Measurements from ENCODE around the gene CDK1.

The CDK1 gene

DNA sequence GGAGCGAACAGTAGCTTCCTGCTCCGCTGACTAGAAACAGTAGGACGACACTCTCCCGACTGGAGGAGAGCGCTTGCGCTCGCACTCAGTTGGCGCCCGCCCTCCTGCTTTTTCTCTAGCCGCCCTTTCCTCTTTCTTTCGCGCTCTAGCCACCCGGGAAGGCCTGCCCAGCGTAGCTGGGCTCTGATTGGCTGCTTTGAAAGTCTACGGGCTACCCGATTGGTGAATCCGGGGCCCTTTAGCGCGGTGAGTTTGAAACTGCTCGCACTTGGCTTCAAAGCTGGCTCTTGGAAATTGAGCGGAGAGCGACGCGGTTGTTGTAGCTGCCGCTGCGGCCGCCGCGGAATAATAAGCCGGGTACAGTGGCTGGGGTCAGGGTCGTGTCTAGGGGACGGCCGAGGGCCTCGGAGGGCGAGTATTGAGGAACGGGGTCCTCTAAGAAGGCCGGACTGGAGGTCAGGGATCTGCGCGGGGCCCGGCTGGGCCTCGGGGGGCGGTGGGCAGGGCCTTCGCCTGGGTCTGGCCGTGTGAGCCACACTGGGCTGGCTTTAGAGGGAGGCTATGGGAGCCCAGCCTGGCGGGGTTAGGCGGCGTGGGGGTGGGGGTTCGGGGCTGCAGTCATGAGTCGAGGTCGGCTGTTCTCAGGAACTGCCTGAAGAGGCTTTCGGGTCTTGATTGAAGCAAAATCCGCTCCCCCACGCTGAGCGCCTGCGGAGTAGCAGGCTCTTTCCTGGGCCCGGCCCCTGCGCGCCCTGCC, at the start of gene CDK1:
Gene CDK1 (plus strand): TSS at position 265 of the 757 bp plus-strand sequence. CDS start 1,688 bp downstream, outside the sequence.
- FAIRE-seq, result peak; percentile 99

DNA sequence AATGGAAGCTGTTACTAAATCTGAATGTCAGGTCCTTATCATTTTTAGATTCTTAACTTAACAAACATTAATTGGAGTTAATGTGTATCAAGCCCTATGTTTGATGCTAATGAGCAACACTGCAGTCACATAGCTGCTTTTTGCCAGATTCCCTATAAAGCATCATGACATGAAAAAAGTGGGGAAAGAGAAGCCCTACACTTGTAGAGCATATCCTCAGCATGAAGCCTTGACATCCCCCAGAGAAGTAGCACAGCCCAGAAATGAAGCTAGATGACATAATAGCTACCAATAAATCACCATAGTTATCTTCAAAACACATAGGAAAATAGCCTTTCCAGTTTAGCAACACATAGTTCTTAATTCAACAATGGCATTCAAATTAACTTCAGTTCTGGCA, 49.2 kb upstream of the CDK1 start:
- FAIRE-seq, result no peak

DNA sequence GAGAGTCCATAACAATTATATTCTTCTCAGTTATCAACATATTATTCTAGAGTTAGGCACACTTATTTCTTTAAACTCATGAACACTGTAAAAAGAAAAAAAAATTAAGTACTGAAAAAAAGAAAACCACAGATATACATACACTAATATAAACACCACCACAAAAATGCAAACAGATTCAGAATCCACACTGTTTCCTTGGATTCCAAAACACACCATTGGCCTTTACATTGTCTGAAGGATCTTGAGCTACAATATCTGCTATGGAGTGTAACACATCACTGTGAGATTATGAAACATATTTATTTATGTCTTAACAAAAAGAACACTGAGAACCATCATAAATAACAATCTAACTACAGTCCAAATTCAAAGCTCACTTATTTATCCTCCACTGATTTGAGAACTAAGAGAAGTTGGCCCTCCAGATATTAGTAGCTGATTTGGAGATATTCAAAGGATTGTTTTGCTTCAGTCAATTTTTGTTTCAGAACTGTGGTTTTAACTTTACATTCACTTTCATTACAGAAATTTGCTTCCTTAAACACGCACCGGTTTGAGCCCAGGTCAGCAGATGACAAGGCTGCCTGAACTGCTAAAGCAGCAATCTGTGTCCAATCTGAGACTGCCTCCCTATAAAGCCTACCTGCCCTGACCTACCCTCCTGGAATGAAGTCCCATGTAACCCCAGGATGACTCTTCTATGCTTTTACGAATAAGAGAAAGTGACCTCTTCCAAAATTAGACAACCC, 47.0 kb upstream of the CDK1 start:
- no peak for FAIRE-seq

DNA sequence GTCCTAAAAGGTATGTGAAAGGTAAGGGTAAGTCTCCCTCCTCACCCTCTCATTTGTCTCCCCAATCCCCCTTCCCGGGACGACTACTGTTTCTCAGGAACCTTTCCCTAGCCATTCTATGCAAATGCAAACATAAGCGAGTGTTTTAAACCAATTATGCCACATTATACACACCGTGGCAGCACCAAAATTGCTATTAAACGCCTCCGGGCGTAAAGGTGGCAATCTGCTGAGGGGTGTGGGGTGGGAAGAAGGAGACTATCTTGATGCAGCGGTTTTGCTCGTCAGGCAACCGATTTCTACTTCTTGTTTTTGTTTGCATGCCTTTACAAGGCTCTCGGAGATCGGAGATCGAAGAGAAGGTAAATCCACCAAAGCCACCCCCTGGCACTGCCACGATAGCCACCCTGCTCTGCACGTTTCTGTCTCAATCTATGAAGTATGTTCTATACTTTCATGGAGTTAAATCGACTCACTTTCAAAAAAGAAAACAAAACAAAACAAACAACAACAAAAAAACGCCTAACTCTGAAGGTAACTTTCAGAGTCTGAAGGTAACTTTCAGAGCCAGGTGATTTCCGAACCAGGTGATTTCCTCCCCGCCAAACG, 46.0 kb upstream of the CDK1 start:
- FAIRE-seq, result no peak

DNA sequence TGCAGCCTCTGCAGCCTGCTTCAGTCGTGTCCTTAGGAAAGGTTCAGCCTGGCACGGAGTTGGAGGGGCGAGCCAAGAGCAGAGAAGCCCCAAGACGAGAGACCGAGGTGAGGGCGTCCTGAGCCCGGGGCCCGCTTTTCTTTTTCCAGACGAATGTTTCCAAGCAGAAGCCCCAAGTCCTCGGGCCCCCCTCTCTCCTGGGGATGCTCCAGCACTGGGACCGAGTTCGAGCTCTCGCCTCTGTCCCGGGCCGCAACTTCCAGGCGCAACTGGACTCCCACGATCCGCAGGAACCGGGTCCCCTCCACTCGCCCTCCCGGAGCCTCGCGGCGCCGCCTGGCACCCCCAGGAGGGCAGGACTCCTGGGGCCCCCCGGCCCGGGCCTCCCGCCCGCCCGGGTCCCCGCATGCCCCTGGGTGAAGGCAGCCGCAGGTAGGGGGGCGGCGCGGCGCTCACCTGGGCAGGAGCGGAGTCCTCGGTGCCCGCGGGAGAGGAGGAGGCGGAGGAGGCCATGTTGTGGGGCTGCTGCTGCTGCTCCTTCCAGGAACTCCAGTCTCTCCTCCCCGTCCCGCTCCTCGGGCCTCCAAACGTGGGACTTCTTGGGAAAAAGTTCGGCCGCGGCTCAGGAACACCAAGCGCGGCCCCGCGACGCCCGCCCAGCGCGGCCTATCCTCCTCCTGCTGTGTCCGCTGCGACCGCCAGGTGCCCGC, 45.3 kb upstream of the CDK1 start:
- no peak for FAIRE-seq

DNA sequence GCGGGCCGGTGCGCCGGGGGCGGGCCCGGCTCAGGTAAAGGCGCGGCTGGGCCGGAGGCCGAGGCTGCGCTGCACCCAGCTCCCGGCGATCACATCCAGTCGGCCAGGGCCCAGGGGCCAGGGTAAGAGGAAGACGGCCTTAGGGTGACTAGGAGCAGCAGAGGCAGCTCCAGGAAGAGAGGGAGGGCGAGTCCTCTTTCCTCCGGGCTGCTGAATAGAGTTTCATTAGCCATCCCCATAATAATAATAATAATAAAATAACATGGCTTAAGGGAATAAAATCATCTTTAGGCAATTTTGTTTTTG, 44.8 kb upstream of the CDK1 start:
- no peak for FAIRE-seq

DNA sequence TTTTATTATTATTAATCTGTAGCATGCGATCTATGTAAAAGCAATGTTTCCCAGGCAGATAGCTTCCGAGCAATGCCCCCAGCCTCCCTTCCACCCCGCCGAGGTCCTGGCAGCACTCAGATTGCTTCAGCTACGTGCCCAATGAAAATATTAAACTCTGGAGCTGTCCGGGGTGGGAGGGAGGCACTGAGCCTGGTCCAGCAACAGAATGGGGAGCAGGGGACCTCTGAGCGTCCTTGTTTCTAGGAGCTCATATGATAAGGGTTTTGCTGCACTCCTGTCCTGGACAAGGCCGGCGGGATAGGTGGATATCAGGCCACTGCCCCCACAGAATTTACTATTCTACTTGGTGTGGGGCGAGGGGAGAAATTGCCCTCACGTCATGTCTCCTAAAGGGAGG, 44.5 kb upstream of the CDK1 start:
- no peak for FAIRE-seq

DNA sequence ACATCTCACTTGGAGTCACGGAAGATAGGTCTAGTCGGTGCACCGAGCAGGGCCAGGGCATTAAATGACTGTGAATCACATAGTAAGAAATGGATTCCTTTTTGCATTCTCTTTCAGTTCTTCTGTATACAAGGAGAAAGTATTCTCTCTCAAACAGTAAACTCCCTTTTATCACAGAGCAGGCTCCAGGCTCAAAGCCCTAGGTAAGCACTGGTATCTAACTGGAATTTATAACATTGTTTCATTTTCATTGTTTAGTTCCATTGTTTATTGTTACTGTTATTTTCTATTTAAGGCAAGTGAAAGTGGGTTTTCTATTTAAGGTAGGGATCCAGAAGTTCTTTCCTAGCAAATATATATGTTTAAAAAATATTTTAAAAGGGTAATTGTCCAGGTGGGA, 44.1 kb upstream of the CDK1 start:
- no peak for FAIRE-seq

DNA sequence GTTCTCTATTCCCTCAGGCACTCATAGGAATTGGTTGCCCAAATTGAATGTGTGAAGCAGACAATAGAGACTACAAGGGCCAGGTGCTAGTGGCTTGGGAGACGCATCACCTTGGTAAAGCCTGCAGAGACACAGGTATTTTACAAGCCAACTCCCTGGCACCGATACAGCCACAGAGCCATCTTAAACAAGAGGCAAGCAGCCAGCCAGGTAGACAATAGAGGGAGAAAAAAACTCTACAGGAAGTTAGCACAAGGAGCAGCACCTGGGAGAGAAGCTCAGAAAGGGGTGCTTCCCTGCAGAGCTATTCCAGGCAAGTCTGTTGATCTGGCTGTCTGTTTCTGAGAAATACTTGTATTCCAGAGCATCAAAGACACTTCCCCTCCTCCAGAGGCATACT, 43.0 kb upstream of the CDK1 start:
- no peak for FAIRE-seq

DNA sequence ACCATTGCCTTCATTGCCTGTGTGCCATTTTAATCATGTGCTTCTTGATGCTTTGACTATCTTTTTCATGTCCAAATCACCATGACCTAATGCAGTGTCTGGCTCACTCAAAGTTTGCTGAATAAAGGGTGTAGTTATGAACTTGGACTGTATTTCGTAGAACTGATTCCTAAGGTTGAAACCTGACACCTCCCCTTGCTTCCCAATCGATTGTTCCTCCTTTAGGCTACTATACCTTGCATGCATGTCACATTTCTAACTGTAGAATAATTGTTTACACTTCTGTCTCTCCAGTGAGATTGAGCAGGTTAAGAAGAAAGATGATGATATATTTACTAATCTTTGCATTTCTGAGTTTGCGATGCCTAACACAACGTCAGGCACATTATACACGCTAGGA, 41.0 kb upstream of the CDK1 start:
- FAIRE-seq, result no peak

DNA sequence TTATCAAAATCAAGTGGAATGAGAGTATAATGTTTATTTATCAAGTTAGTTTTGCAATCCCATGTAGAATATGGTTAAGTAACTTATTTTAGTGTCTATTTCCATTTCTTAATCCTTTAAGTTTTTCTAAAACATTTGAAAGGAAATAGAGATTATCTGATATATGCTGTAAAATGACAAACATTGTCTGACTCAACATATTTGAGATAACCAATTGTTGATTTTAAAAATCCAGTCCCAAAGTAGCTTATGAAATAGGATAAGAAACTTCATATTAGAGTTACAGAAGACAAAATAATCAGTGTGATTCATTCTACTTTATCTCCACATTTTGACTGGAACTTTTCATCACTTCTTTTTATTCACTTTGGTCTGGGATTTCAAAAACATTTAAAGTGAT, 38.7 kb upstream of the CDK1 start:
- no peak for FAIRE-seq

DNA sequence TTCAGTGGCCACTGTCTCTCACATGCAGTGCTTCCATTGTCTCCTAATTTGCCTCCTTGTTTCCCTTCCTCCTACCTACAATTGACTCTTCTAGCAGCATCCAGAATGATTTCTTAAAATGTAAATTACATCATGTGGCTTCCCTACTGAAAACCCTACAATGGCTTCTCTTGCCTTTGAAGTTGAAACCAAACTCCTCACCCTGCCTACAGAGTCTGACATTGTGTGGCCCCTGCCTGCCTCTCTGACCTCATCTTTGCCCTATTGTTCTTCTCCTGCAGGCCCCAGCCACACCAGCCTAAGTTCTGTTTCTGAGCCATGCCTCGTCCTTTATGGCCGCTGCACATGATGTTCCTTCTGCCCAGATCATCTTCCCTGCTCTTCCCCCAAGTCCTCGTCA, 35.8 kb upstream of the CDK1 start:
- no peak for FAIRE-seq

DNA sequence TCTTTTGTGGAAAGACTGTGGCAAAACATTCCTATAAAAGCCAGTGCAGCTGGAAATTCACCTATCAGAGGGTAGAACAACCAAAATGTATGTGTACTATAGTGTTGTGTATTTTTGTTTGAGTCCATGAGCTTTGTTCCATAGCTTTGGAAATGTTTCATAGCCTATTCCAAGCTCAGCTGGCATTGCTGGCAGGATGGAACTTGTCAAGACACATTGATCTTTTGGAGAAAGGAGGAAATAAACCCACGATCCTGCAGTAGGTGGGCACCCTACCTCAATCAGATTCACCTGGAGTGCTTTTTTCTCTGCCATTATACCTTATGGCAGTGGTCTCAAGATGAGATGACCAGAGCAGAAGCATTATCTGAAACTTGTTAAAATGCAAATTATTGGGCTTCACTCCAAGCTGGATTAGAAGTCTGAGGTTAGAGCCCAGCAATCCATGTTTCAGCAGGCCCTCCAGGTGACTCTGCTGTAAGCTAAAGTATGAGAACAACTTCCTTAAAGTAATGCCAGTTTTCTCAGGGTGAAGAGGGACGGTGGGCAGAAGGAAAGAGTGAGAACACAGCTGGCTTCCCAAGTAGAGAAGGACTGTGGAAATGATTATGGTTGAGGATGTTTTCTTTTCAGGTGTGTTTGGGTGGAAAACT, 30.3 kb upstream of the CDK1 start:
- no peak for FAIRE-seq

DNA sequence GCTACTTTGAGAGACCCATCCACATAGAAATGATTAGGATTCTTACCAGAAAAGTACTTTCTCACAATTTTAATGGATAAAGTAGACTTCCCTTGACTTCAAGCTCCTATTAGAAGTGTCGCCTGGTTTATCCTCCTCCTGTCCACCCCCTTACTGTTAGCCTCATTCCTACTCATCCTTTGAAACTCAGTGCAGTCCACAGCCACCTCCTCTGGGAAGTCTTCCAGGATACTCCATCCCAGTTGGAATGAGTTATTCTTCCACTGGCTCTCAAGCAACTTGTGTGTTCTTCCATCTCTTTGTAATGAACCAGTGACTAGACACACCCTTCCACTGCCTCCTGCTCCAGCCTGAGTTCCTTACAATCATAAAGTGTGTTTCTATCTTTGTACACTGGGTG, 25.1 kb upstream of the CDK1 start:
- FAIRE-seq, result no peak

DNA sequence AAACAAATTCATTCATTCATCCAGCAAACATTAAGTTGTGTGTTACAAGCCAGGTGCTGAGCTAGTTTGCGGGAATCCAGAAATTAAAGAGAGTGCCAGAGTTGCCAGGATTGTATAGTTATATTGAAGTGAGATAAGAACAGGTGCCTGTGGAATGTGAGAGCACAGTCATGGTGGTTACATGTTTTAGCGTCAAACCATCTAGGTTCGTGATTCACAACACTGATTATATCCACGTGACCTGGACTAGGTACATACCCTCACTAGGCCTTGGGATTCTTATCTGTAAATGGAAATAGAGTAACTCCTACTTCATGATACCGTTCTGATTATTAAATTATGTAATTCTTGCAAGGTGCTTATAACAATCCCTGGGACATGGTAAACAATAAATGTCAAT, 24.5 kb upstream of the CDK1 start:
- FAIRE-seq, result no peak

DNA sequence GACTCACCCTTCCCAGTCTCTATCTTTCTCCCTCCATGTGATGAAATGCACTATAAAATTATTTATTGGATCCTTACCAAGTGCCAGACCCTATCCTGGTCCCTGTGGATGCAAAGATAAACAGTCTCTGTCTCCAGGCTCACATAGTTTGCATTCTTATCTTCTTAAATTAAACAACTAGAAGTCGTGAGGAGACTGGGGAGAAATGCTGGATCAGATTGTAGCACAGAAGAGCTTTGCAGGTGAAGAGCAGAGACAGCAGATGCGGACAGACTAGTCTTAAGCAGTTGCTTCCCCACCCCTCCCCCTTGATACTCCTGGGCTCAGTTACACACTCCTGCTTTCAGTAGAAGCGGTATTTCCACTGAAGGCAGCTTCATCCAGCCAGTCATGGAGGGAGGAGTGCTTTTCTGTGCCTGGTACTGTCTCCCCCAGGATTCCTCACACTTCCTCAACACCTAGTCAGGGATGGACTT, 20.8 kb upstream of the CDK1 start:
- no peak for FAIRE-seq

DNA sequence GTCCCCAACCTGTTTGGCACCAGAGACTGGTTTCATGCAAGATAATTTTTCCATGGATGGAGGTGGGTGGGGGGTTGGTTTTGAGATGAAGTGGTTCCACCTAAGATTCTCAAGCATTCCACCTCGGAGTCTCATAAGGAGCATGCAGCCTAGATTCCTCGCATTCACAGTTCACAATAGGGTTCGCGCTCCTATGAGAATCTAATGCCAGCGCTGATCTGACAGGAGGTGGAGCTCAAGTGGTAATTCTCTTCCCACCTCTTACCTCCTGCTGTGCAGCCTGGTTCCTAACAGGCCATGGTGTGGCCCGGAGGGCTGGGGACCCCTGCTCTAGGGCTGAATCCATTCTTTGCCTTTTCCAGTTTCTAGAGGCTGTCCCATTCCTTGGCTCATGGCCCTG, 19.1 kb upstream of the CDK1 start:
- FAIRE-seq, result no peak

DNA sequence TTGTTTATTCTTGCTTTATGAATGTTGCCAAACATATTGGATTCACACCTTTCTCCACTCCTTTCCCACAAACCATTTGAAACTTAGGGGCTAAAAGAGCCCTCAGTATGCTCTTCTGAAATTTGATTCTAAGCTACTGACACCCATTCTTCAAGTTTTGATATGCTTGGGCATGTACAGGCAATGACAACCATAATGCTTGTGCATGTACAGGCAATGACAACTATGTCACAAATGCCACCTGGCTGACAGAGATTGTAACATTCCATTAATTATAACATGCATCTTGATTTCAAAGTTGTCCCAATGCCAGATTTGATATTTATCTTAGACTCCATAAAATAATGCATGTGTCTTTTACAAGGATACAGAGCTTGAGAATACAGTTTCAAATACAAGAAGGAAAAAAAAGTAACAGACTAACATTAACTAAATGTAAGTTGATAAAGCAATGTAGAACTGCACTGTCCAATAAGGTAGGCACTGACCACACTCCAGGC, 17.5 kb upstream of the CDK1 start:
- no peak for FAIRE-seq

DNA sequence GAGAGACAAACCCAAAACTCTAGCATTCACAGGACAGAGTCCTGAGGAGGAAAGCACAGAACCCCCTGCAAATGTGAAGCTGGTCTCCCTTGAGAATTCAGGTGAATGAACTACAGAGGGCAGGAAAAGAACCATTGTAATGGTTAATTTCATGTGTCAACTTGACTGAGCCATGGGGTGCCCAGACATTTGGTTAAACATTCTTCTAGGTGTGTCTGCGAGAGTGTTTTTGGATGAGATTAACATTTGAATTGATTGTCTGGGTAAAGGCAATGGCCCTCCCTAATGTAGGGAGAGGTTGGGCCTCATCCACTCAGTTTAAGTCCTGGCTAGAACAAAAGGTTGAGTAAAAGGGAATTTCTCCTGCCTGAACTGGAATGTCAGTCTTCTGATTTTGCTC, 15.7 kb upstream of the CDK1 start:
- no peak for FAIRE-seq

DNA sequence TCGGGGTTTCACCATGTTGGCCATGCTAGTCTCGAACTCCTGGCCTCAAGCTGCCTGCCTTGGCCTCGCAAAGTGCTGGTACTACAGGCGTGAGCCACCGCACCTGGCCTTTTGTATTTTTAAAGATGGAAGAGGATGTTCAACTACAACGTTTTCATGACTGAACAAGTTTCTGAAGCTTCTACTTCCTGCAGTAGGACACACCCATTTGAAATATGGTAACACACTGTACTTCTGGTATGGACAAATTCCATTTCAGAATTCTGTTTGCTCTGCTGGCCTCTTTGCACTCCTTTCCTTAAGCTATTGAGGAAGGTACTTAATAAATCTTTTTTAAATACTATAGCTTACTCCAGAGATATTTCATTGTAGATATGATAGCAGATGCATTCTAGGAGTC, 10.9 kb upstream of the CDK1 start:
- FAIRE-seq, result no peak

DNA sequence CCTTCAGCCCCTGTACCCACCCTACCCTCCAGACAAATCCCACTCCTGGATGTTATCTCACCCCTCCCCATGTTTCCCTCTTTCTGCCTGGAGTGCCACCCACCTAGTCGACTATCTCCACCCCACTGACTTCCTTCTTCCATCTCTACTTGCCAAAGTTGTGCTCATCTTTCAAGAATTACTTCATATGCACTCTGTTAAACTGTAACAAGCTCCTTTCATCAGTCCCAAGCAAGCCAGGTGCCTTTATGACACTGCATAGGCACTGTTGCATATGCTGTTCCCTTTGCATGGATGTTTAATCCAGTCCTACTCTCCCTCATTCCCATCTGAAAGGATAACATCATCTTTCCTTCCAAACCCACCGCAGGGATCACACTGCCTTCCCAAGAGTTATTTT, 8.9 kb upstream of the CDK1 start:
- FAIRE-seq, result no peak

DNA sequence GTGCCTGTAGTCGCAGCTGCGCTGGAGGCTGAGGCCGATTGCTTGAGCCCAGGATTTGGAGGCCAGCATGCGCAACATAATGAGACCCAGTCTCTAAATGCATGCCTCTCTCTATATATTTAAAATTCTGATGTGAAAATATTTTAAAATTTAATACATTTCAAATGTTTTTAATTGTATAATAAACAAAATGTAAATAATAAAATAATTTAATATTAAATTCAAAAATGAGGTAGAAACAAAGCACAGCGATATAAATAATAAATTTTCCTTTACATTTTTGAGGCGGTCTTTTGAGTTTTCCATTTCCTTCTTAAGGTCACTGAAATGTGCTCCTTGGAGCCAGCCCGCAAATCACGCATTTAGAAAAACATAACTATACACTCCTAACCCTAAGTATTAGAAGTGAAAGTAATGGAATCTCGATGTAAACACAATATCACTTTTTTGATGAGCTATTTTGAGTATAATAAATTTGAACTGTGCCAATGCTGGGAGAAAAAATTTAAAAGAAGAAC, 523 bp upstream of the CDK1 start:
- FAIRE-seq, result no peak

All from islet of Langerhans (tissue), 1 donor.